HEK293 (cell line): ENCODE results near the gene NFS1.

ENCODE experiments used
- ATF2 ChIP-seq: fragments of 450-650 bp; formaldehyde crosslinking; IDR thresholded peaks from 2 replicates; pipeline ENCODE4 v1.5.1; 2016; ENCODE audit warnings: missing biosample characterization, missing genetic modification characterization, low read depth
- CTCF ChIP-seq: fragments of 450-650 bp; formaldehyde crosslinking; IDR thresholded peaks from 2 replicates; pipeline ENCODE4 v1.5.1; 2016; ENCODE audit warnings: missing biosample characterization, missing genetic modification characterization
- KLF16 ChIP-seq: fragments of 450-650 bp; formaldehyde crosslinking; IDR thresholded peaks from 2 replicates; pipeline ENCODE4 v1.5.1; 2017; ENCODE audit warnings: missing biosample characterization, missing genetic modification characterization
- MEIS1 ChIP-seq: sonication (generic); formaldehyde crosslinking; IDR thresholded peaks from 2 replicates; pipeline ENCODE4 v1.8.1; 2022; ENCODE audit warnings: missing genetic modification reagents, mild to moderate bottlenecking, borderline replicate concordance
- PRDM4 ChIP-seq: fragments of 450-650 bp; formaldehyde crosslinking; IDR thresholded peaks from 2 replicates; pipeline ENCODE4 v1.5.1; 2017; ENCODE audit warnings: missing biosample characterization, missing genetic modification characterization
- ZEB2 ChIP-seq: fragments of 450-650 bp; formaldehyde crosslinking; IDR thresholded peaks from 2 replicates; pipeline ENCODE4 v1.5.1; 2016; ENCODE audit warnings: missing biosample characterization, missing genetic modification characterization
- ZNF10 ChIP-seq: fragments of 450-650 bp; formaldehyde crosslinking; IDR thresholded peaks from 2 replicates; pipeline ENCODE4 v1.5.1; 2017; ENCODE audit warnings: missing biosample characterization, missing genetic modification characterization
- ZNF24 ChIP-seq: fragments of 450-650 bp; formaldehyde crosslinking; IDR thresholded peaks from 2 replicates; pipeline ENCODE4 v1.5.1; 2016; ENCODE audit warnings: missing biosample characterization, missing genetic modification characterization
- ZNF274 ChIP-seq, 2 experiments: fragments of 200-500 bp in 1 of 2; fragments of 450-650 bp in 1 of 2; sonication (Bioruptor generic) in 1 of 2; formaldehyde crosslinking in 1 of 2; IDR thresholded peaks; 2 replicates each; pipeline versions ENCODE4 v1.5.1 to v1.6.1; 2014 to 2016; ENCODE audit warnings: borderline replicate concordance in 1 of 2, inconsistent platforms in 1 of 2, low read length in 1 of 2, missing biosample characterization in 1 of 2, missing genetic modification characterization in 1 of 2
- ZNF473 ChIP-seq: fragments of 450-650 bp; formaldehyde crosslinking; IDR thresholded peaks from 2 replicates; pipeline ENCODE4 v1.5.1; 2017; ENCODE audit warnings: missing biosample characterization, missing genetic modification characterization
- ZNF596 ChIP-seq: fragments of 450-650 bp; IDR thresholded peaks from 2 replicates; pipeline ENCODE4 v1.5.0; 2018; ENCODE audit warnings: missing biosample characterization, mild to moderate bottlenecking, missing genetic modification characterization, moderate library complexity
- ZNF623 ChIP-seq: fragments of 450-650 bp; formaldehyde crosslinking; IDR thresholded peaks from 2 replicates; pipeline ENCODE4 v1.5.1; 2016; ENCODE audit warnings: missing biosample characterization, missing genetic modification characterization
- ZNF785 ChIP-seq: fragments of 450-650 bp; formaldehyde crosslinking; IDR thresholded peaks from 2 replicates; pipeline ENCODE4 v1.5.1; 2016; ENCODE audit warnings: missing biosample characterization, missing genetic modification characterization

GRCh38 chr20:35697696-35698297 lies 1.4 kb downstream of the NFS1 start:
- TF ChIP-seq ZNF596 (tag by site-specific recombination) = no peak
- TF ChIP-seq MEIS1 (CRISPR knock-in tag) = no peak
- TF ChIP-seq CTCF (tag by site-specific recombination) = no peak
- no peak for TF ChIP-seq ZNF24 (tag by site-specific recombination)
- TF ChIP-seq ZEB2 (tag by site-specific recombination) = no peak
- TF ChIP-seq ATF2 = no peak
- TF ChIP-seq KLF16 (tag by site-specific recombination) = no peak
- TF ChIP-seq PRDM4 (tag by site-specific recombination) = no peak
- no peak for TF ChIP-seq ZNF785
- no peak for TF ChIP-seq ZNF473 (tag by site-specific recombination)
- no peak for TF ChIP-seq ZNF274 (IDR thresholded peaks at IDR 0.05; ENCODE audit: low read length)
- TF ChIP-seq ZNF274 (tag by site-specific recombination; IDR thresholded peaks at IDR 0.05; ENCODE audit: borderline replicate concordance) = no peak
- TF ChIP-seq ZNF10 (tag by site-specific recombination) = no peak
- no peak for TF ChIP-seq ZNF623
